ENCODE data around the gene CLRN1.

CLRN1 gene

DNA sequence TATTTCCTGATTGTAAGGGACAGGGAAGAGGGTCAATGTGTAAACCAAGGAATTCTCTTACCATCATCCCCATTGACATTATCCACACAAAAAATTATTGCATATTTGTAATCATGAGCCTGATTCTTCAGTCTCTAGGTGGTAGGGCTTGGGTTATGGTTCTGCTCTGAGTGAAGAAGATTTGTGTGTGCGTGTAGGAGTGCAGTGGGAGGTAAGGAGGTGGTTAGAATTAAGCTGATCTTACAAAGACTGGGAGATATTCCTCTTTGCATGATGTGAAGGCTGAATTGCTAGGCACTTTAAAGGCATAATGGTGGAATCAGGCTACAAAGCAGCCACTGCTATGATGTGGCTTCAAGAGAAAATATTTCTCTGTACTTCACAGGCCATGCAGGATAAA, 44.3 kb downstream of the CLRN1 start:
- in situ Hi-C loops (cut with HindIII; ENCODE audit: low sequenced_read_pairs), result no loop called here
- H3K4me3 ChIP-seq (ENCODE audit: low read depth, low read length), result no peak overlapping the region
- no peak for DNase-seq (ENCODE audit: low read depth, low spot score)
- TF ChIP-seq, protein P1, sequence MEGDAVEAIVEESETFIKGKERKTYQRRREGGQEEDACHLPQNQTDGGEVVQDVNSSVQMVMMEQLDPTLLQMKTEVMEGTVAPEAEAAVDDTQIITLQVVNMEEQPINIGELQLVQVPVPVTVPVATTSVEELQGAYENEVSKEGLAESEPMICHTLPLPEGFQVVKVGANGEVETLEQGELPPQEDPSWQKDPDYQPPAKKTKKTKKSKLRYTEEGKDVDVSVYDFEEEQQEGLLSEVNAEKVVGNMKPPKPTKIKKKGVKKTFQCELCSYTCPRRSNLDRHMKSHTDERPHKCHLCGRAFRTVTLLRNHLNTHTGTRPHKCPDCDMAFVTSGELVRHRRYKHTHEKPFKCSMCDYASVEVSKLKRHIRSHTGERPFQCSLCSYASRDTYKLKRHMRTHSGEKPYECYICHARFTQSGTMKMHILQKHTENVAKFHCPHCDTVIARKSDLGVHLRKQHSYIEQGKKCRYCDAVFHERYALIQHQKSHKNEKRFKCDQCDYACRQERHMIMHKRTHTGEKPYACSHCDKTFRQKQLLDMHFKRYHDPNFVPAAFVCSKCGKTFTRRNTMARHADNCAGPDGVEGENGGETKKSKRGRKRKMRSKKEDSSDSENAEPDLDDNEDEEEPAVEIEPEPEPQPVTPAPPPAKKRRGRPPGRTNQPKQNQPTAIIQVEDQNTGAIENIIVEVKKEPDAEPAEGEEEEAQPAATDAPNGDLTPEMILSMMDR (IDR thresholded peaks at IDR 0.05; ENCODE audit: low read depth, low read length), result no peak

DNA sequence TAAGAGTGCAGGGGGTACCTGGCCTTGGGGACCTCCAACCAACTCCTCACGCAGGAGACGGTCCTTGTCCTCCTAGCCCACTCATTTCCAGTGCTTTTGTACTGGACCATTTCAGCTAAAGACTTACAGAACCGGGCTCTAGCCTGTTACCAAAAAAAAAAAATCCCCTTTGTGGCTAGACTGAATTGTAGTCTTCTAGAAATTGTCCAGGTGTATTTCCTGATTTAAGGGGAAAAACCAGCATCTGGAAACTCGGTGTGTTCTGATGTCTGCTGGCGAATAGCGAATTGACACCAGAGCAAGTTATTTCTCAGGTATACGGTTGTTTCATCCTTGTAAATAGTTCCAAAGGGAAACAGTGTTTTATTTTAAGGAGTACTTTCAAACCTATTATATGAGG, 46.2 kb downstream of the CLRN1 start:
- H3K4me3 ChIP-seq (ENCODE audit: low read depth, low read length), result no peak overlapping the region
- TF ChIP-seq, protein P1 (IDR thresholded peaks at IDR 0.05; ENCODE audit: low read depth, low read length), result no peak
- no peak for DNase-seq (ENCODE audit: low read depth, low spot score)
- in situ Hi-C loops (cut with HindIII; ENCODE audit: low sequenced_read_pairs), result no loop called here

DNA sequence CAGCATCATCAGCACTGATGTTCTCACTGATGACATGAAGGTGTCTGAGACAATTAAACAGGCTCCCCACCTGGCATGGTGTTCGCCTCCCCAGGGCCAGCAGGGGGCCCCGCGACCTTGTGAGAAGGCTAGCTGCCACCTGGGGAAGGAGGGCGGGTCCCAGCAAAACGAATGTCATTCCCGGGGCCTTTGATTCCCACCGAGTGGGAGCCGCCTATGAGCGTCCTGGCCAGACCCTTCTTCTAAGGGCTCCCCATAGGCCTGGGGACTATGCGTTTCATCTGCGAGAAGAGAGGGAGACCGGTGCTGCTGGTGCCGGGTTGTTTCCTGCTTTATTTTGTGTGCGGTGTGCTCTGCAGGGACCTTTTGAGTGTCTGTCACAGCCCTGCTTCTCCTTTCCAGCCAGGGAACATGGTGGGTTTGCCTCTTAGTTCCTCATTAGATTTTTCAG, 46.8 kb downstream of the CLRN1 start:
- in situ Hi-C loops (cut with HindIII; ENCODE audit: low sequenced_read_pairs), result no loop called here
- peak; percentile 10 for DNase-seq (ENCODE audit: low read depth, low spot score)
- H3K4me3 ChIP-seq (ENCODE audit: low read depth, low read length), result peak overlapping the region; percentile 5
- TF ChIP-seq, protein P1 (IDR thresholded peaks at IDR 0.05; ENCODE audit: low read depth, low read length), result peak; percentile 78

DNA sequence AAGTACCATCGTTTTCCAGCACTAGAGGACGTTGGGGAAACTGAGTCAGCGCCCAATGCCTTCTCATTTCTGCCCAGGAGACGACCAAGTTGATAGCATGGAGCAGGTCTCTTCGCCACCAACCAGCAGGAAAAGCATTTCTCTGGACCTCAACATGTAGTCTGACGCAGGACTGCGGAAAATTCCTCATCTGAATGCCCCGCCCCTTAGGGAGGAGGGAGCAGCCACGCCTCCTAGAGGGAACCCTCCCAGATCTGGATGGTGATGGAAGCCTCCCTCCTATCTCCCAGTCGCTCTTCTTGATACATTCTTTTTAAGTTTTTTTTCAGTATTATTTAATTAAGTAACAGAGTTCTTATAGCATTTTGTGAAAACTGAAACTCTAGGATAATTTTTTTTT, 49.9 kb downstream of the CLRN1 start:
- TF ChIP-seq, protein P1 (IDR thresholded peaks at IDR 0.05; ENCODE audit: low read depth, low read length), result no peak
- no peak for DNase-seq (ENCODE audit: low read depth, low spot score)
- in situ Hi-C loops (cut with HindIII; ENCODE audit: low sequenced_read_pairs), result no loop called here
- no peak overlapping the region for H3K4me3 ChIP-seq (ENCODE audit: low read depth, low read length)

DNA sequence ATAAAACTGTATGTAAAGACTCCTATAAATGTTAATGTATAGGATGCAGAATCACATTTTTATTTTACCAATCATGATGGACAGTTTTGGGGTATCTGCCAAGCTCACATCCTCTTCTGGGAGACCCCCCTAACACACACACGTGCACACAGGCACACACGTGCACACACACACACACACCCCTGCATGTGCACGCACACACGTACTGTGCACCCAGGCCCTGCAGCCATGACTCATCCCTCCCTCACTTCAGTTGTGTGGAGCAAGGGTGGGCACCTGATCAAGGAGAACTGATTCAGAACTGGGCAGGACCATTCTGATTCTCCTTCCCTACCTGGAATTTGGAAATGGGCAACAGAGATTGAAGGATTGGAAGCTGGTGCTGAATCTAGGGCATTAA, 51.3 kb downstream of the CLRN1 start:
- TF ChIP-seq, protein P1 (IDR thresholded peaks at IDR 0.05; ENCODE audit: low read depth, low read length), result no peak
- DNase-seq (ENCODE audit: low read depth, low spot score), result no peak
- in situ Hi-C loops (cut with HindIII; ENCODE audit: low sequenced_read_pairs), result no loop called here
- H3K4me3 ChIP-seq (ENCODE audit: low read depth, low read length), result no peak overlapping the region

DNA sequence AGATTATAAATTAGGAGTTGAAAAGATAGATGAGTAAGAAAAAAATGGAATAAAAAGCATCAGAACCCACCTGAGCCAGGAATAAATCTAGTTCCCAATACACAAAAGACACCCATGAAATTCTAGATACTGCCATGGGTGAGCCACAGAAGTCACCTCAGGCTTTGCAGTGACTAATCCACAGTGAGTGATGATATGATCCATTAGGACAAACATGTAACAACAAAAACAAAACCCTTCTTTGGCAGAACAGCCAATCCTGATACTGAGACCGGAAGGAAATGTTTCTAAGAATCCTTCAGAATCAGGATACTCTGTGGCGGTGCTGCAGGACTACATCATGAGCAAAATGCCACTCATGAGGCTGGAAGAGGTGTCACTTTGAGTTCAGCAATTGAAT, 52.3 kb downstream of the CLRN1 start:
- DNase-seq (ENCODE audit: low read depth, low spot score), result no peak
- TF ChIP-seq, protein P1 (IDR thresholded peaks at IDR 0.05; ENCODE audit: low read depth, low read length), result no peak
- H3K4me3 ChIP-seq (ENCODE audit: low read depth, low read length), result no peak overlapping the region
- in situ Hi-C loops (cut with HindIII; ENCODE audit: low sequenced_read_pairs), result no loop called here

DNA sequence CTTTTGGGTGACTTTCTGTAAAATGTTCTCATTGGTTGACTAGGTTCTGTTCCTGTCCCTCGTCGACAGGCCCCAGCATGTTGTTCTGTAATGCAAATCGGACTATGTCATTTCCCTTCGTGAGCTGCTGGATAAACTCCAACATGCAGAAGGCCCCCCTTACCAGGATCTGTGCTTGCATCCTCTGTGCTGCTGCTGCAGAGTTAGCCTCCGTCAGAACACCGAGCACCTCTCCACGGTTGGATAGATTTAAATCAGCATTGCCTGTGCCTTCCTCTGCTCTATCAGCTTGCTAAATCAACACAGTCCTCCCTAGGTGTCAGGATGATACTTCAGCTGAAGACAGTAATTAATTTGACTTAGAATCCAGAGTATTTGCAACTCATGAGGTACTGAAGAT, 54.6 kb downstream of the CLRN1 start:
- DNase-seq (ENCODE audit: low read depth, low spot score), result no peak
- in situ Hi-C loops (cut with HindIII; ENCODE audit: low sequenced_read_pairs), result no loop called here
- H3K4me3 ChIP-seq (ENCODE audit: low read depth, low read length), result no peak overlapping the region
- TF ChIP-seq, protein P1 (IDR thresholded peaks at IDR 0.05; ENCODE audit: low read depth, low read length), result no peak
